H1 (cell line): ENCODE data around the gene ANXA7. TPM values are rescaled to one million over a fixed set of nuclear protein-coding genes. Genes with fewer than 3 reads are reported as not detected.

Experiments
- BCL11A ChIP-seq, 2 experiments: IDR thresholded peaks; one replicate each; pipeline ENCODE4 v1.6.1; 2011; ENCODE audit warnings: low read depth in 2 of 2, low read length in 2 of 2, mild to moderate bottlenecking in 2 of 2
- HDAC2 ChIP-seq, 2 experiments: fragments of 300-600 bp in 1 of 2; sonication (generic) in 1 of 2; IDR thresholded peaks; 2 replicates each; pipeline ENCODE4 v1.6.1; 2011 to 2012; ENCODE audit warnings: low read depth in 2 of 2, low read length in 2 of 2, mild to moderate bottlenecking in 2 of 2, moderate library complexity in 2 of 2, borderline replicate concordance in 1 of 2, inconsistent platforms in 1 of 2
- RAD21 ChIP-seq, 2 experiments: IDR thresholded peaks in 1 of 2; conservative IDR thresholded peaks in 1 of 2; 2 replicates each; pipeline ENCODE4 v1.6.1; 2011; ENCODE audit warnings: low read depth in 2 of 2, low read length in 2 of 2, improper control_type of control experiment in 1 of 2, inconsistent platforms in 1 of 2, mild to moderate bottlenecking in 1 of 2, moderate library complexity in 1 of 2
- polyA plus RNA-seq, 7 experiments: library from polyadenylated mRNA; depleted of rRNA in 3 of 7; stranded (reverse) in 5 of 7; unstranded in 2 of 7; fragments of >200 nt in 5 of 7; fragments of 200-250 nt in 2 of 7; gene quantifications; 1 replicate in 5 of 7; 2 replicates in 1 of 7; 4 replicates in 1 of 7; pipeline versions ENCODE4 v1.2.1 to v1.2.3, GENCODE V29; 2011 to 2013; ENCODE audit warnings: missing spikeins in 2 of 7, mixed read lengths in 2 of 7
- total RNA-seq: library from RNA; stranded (reverse); fragmentation: NEBNext Ultra II Directional; extraction: Animal tissue kit (Norgen Biotek cat#: 25700); gene quantifications from 2 replicates; pipeline ENCODE4 v1.2.1, GENCODE V29; 2021

Gene ANXA7
- total and polyA plus RNA-seq, 2 of the 8 experiments (the other 6 are each of a cell fraction or from before 2014, with no cell fraction given), result 37.1 to 63.6 TPM

DNA sequence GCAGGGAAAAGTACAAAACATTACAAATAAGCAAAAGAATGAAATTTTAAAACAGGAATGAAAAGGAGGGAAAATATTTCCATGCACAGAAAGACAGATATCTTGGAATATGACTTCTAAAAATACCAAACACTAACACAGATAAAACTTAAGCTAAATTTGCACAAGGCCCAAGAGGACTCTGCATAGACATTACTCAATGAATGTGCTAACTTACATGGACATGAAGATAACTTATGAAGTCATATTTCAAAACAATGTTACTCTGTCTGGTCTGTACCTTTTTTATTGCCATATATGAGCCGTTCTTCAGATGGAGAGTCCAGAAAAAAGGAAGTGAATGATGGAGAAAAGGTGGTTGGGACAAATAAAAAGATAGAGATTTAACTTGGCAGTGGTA is 34.5 kb upstream of the ANXA7 start (continued):
- TF ChIP-seq RAD21 (IDR thresholded peaks at IDR 0.05 in 1 of 2, conservative IDR thresholded peaks at IDR 0.05 in 1 of 2; ENCODE audit: low read depth in 2 of 2, low read length in 2 of 2), result no peak
- TF ChIP-seq HDAC2 (IDR thresholded peaks at IDR 0.05; ENCODE audit: borderline replicate concordance in 1 of 2, low read depth in 2 of 2, low read length in 2 of 2), result no peak
- no peak for TF ChIP-seq BCL11A (IDR thresholded peaks at IDR 0.05; ENCODE audit: low read depth in 2 of 2, low read length in 2 of 2)
